Fibroblast of lung (primary cell): ENCODE data around the gene FUT8. TPM values are rescaled to one million over a fixed set of nuclear protein-coding genes. Genes with fewer than 3 reads are reported as not detected.
A peak's percentile ranks its signal among the peaks of the same experiment; 100 is the strongest.

Experiments
- DNase-seq, 2 donors: peaks; one replicate each; pipeline versions ENCODE4 v3.0.0 to v3.0.0-alpha.2; 2010; ENCODE audit warnings: low read depth in 2 of 2
- H2AFZ ChIP-seq: 2 replicates; pipeline ENCODE4 v1.5.1; 2012; ENCODE audit warnings: low read length, control low read depth, inconsistent platforms
- H3K27ac ChIP-seq: 2 replicates; pipeline ENCODE4 v1.5.1; 2011; ENCODE audit warnings: low read length, control low read depth; ENCODE audit not compliant: insufficient read depth
- H3K27me3 ChIP-seq: 2 replicates; pipeline ENCODE4 v1.5.1; 2011; ENCODE audit warnings: mild to moderate bottlenecking, low read length; ENCODE audit not compliant: control insufficient read depth, insufficient read depth
- H3K36me3 ChIP-seq: 2 replicates; pipeline ENCODE4 v1.5.1; 2011; ENCODE audit warnings: low read length; ENCODE audit not compliant: control insufficient read depth, insufficient read depth
- H3K4me1 ChIP-seq: 2 replicates; pipeline ENCODE4 v1.5.1; 2011; ENCODE audit warnings: low read length; ENCODE audit not compliant: control insufficient read depth, insufficient read depth; ENCODE audit errors: extremely low read depth
- H3K4me2 ChIP-seq: 2 replicates; pipeline ENCODE4 v1.5.1; 2011; ENCODE audit warnings: low read length, control low read depth; ENCODE audit not compliant: insufficient read depth; ENCODE audit errors: extremely low read depth
- H3K4me3 ChIP-seq, 4 experiments: fragments of 200-600 bp in 1 of 4; sonication (generic) in 1 of 4; replicated peaks in 1 of 4; 2 replicates each; pipeline ENCODE4 v1.5.1; 2011 to 2016; ENCODE audit warnings: low read length in 4 of 4, low read depth in 3 of 4, mild to moderate bottlenecking in 3 of 4, control low read depth in 2 of 4, inconsistent platforms in 1 of 4, mixed read lengths in 1 of 4; ENCODE audit not compliant: insufficient read depth in 1 of 4; ENCODE audit errors: control extremely low read depth in 1 of 4
- H3K79me2 ChIP-seq: 2 replicates; pipeline ENCODE4 v1.5.1; 2012; ENCODE audit warnings: mild to moderate bottlenecking, low read length, inconsistent platforms; ENCODE audit not compliant: control insufficient read depth, insufficient read depth
- H3K9ac ChIP-seq: 2 replicates; pipeline ENCODE4 v1.5.1; 2011; ENCODE audit warnings: mild to moderate bottlenecking, low read length, control low read depth; ENCODE audit not compliant: insufficient read depth
- H3K9me3 ChIP-seq: 2 replicates; pipeline ENCODE4 v1.5.1; 2012; ENCODE audit warnings: low read depth, low read length; ENCODE audit not compliant: control insufficient read depth, insufficient read depth
- H4K20me1 ChIP-seq: 2 replicates; pipeline ENCODE4 v1.5.1; 2011; ENCODE audit warnings: low read length; ENCODE audit not compliant: control insufficient read depth, insufficient read depth; ENCODE audit errors: extremely low read depth
- CTCF ChIP-seq, 2 donors: IDR thresholded peaks in 1 of 2; conservative IDR thresholded peaks in 1 of 2; 1 replicate in 1 of 2; 2 replicates in 1 of 2; pipeline ENCODE4 v1.5.1; 2011 to 2012; ENCODE audit warnings: low read length in 2 of 2, control low read depth in 1 of 2, inconsistent platforms in 1 of 2, low read depth in 1 of 2, mild to moderate bottlenecking in 1 of 2
- EZH2 ChIP-seq: IDR thresholded peaks from 2 replicates; pipeline ENCODE4 v1.5.1; 2012; ENCODE audit warnings: low read length, control low read depth, mild to moderate bottlenecking; ENCODE audit errors: missing control alignments
- polyA plus RNA-seq, 2 donors: library from polyadenylated mRNA; depleted of rRNA in 1 of 2; stranded (reverse) in 1 of 2; unstranded in 1 of 2; fragments of >200 nt; gene quantifications; 2 replicates each; pipeline ENCODE4 v1.2.1, GENCODE V29; 2011 to 2012; ENCODE audit warnings: missing spikeins in 1 of 2
- total RNA-seq: library from RNA; depleted of rRNA; stranded (reverse); fragments of >200 nt; gene quantifications from 2 replicates; pipeline ENCODE4 v1.2.1, GENCODE V29; 2014

The FUT8 gene
- total and polyA plus RNA-seq, 2 donors (not counting 1 experiment from before 2014, with no cell fraction given): 51.4 to 95.8 TPM

GRCh38 chr14:65483647-65484046 lies 71.1 kb downstream of the FUT8 start:
- H3K9ac ChIP-seq: no peak overlapping the region
- H4K20me1 ChIP-seq: no peaks in the 10 kb centered on the region
- peak in 1 of 2 donors; percentile 26 for DNase-seq
- H2AFZ ChIP-seq: no peak overlapping the region
- TF ChIP-seq CTCF (conservative IDR thresholded peaks at IDR 0.05 in 1 of 2, IDR thresholded peaks at IDR 0.05 in 1 of 2; ENCODE audit: low read depth in 1 of 2, low read length in 2 of 2) (no peak), EZH2 (no peak)
- no peaks in the 10 kb centered on the region for H3K27me3 ChIP-seq
- no peak overlapping the region for H3K4me3 ChIP-seq
- H3K9me3 ChIP-seq: no peaks in the 10 kb centered on the region
- H3K79me2 ChIP-seq: no peaks in the 10 kb centered on the region
- no peak overlapping the region for H3K4me2 ChIP-seq
- H3K27ac ChIP-seq: no peak overlapping the region
- H3K4me1 ChIP-seq: no peaks in the 10 kb centered on the region
- H3K36me3 ChIP-seq: no peaks in the 10 kb centered on the region

- H3K79me2 ChIP-seq: no peaks in the 10 kb centered on the region
Observed at GRCh38 chr14:65485516-65485915, 73.0 kb downstream of the FUT8 start.

GRCh38 chr14:65486863-65487262 lies 74.3 kb downstream of the FUT8 start:
- no peak overlapping the region for H3K4me3 ChIP-seq
- no peaks in the 10 kb centered on the region for H4K20me1 ChIP-seq
- H3K4me2 ChIP-seq: no peak overlapping the region
- no peak for TF ChIP-seq EZH2
- no peak for TF ChIP-seq CTCF (conservative IDR thresholded peaks at IDR 0.05 in 1 of 2, IDR thresholded peaks at IDR 0.05 in 1 of 2; ENCODE audit: low read depth in 1 of 2, low read length in 2 of 2)
- H3K27ac ChIP-seq: no peak overlapping the region
- peak in 1 of 2 donors; percentile 64 for DNase-seq
- H3K9me3 ChIP-seq: no peaks in the 10 kb centered on the region
- H3K27me3 ChIP-seq: no peaks in the 10 kb centered on the region
- no peak overlapping the region for H3K9ac ChIP-seq
- no peak overlapping the region for H2AFZ ChIP-seq
- H3K4me1 ChIP-seq: no peaks in the 10 kb centered on the region
- no peaks in the 10 kb centered on the region for H3K36me3 ChIP-seq
- H3K79me2 ChIP-seq: no peaks in the 10 kb centered on the region

More at GRCh38 chr14:65485516-65485915, 73.0 kb downstream of the FUT8 start:
- Histone ChIP-seq H3K4me2 (no peak overlapping the region), H2AFZ (no peak overlapping the region), H3K9ac (no peak overlapping the region), H3K27me3 (no peaks in the 10 kb centered on the region), H3K36me3 (no peaks in the 10 kb centered on the region), H3K4me3 (no peak overlapping the region), H3K27ac (no peak overlapping the region), H4K20me1 (no peaks in the 10 kb centered on the region), H3K9me3 (no peaks in the 10 kb centered on the region), H3K4me1 (no peaks in the 10 kb centered on the region)
- DNase-seq: no peak
- TF ChIP-seq CTCF (conservative IDR thresholded peaks at IDR 0.05 in 1 of 2, IDR thresholded peaks at IDR 0.05 in 1 of 2; ENCODE audit: low read depth in 1 of 2, low read length in 2 of 2): no peak
- TF ChIP-seq EZH2: no peak
